Posterior vena cava (tissue), 2 donors: Measurements from ENCODE around the gene SLC9C2. TPM values are rescaled to one million over a fixed set of nuclear protein-coding genes. Genes with fewer than 3 reads are reported as not detected.
"Not testable (repeated sequence)": the region's sequence is repeated elsewhere in the genome, so short reads cannot be mapped to it uniquely, and the experiment has no call there.

ENCODE experiments used
- DNase-seq: peaks from one replicate; pipeline ENCODE4 v3.0.0-alpha.2; 2020; ENCODE audit warnings: low spot score
- intact Hi-C, 2 donors: fragments of 100-400 bp; cut with DNase I; formaldehyde crosslinking; loops; one replicate each; pipeline versions ENCODE4 v1.14.1 to v1.14.2; 2022 to 2023
- total RNA-seq, 2 donors: library from RNA; stranded (reverse); fragmentation: NEBNext Ultra II Directional; extraction: Animal tissue kit (Norgen Biotek cat#: 25700); gene quantifications; one replicate each; pipeline ENCODE4 v1.2.1, GENCODE V29; 2021
- donor health status: DM: yes; HTN: yes; CAD: no.
- donor health status: DM: yes; HTN: yes; CAD: no.

SLC9C2 gene
- total RNA-seq, 2 donors from 2014 or later, result not detected

GRCh38 chr1:173581383-173582079, 21.3 kb downstream of the SLC9C2 start:
- intact Hi-C loops, result no loop called here
- DNase-seq, result no peak

- intact Hi-C loops, result no loop called here
- no peak for DNase-seq
Measured at GRCh38 chr1:173580658-173581057, 22.2 kb downstream of the SLC9C2 start.

DNA sequence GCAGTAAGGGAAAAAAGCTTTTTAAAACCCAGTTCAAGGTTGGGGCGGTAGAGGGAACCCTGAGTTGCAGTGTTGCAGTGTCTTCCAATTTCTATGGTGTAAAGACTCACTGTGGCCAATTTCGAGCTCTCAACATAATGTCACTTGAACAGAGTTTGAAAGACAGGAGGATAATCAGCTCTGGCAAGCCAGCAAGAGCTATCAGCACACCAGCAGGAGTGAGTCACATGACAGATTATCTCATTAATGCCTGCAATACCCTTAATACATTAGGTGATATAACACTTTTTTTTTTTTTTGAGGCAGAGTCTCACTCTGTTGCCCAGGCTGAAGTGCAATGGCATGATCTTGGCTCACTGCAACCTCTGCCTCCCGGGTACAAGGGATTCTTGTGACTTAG, 22.8 kb downstream of the SLC9C2 start:
- intact Hi-C loops, result no loop called here
- no peak for DNase-seq

DNA sequence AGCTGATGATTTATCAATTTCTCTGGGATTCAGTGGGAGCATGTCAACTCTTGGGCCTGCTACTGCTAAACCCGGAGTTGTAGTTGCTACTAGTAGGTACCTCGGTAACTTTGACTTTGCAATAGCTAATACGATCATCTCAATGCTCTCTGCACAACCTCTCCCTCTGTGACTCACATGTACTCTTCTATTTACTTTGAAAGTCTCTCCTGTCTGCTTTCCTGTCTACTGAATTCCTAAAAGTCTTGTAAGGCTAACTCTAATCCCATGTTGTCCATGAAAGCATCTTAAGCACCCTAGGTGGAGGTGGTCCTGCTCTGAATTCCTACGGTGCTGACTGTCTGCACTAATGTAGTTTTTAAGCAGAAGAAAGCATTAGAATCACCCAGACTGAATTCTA, 29.3 kb downstream of the SLC9C2 start:
- intact Hi-C loops, result no loop called here
- DNase-seq, result no peak

- no peak for DNase-seq
- intact Hi-C loops, result no loop called here
Measured at GRCh38 chr1:173572201-173572873, 30.5 kb downstream of the SLC9C2 start.

DNA sequence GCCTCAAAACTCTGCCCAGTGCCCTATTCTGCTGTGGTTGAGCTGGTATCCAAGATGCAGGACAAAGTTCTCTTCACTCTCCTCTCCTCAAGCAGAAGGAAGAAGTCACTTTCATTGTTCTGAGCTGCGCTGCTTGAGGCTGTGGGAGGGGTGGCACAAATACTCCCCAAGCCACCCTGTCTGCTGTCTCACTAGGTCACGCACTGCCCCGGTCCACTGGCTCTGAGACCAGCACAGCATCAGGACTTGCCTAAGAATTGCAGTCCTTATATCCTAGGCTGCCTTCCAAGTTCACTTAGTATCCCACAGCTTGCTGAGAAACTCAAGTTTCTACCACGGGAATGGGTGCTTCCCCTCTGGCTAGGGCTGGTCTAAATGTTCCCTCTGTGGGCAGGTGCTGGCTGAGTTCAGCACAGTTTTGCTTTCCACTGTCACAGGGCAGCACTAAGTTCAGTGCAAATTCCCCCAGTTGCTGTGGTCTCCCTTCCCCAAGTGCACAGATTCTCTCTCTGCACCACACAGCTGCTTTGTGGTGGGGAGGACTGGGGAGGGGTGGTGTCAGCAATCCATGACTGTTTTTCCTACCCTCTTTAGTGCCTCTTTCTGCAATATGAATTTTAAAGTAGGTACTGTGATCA, 32.4 kb downstream of the SLC9C2 start:
- intact Hi-C loops, result no loop called here
- no peak for DNase-seq

GRCh38 chr1:173568483-173568882, 34.4 kb downstream of the SLC9C2 start:
- no peak for DNase-seq
- intact Hi-C loops, result no loop called here

DNA sequence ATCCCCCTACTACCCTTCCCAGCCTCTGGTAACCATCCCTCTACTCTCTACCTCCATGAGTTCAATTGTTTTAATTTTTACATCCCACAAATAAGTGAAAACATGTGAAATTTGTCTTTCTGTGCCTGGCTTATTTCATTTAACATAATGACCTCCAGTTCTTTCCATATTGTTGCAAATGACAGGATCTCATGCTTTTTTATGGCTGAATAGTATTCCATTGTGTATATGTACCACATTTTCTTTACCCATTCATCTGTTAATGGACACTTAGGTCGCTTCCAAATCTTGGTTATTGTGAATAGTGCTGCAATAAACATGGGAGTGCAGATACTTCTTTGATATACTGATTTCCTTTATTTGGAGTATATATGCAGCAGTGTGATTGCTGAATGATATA, 39.0 kb downstream of the SLC9C2 start:
- DNase-seq, intact Hi-C loops: not testable (repeated sequence)

- intact Hi-C loops, result no loop called here
- no peak for DNase-seq
Measured at GRCh38 chr1:173562813-173563212, 40.1 kb downstream of the SLC9C2 start.

DNA sequence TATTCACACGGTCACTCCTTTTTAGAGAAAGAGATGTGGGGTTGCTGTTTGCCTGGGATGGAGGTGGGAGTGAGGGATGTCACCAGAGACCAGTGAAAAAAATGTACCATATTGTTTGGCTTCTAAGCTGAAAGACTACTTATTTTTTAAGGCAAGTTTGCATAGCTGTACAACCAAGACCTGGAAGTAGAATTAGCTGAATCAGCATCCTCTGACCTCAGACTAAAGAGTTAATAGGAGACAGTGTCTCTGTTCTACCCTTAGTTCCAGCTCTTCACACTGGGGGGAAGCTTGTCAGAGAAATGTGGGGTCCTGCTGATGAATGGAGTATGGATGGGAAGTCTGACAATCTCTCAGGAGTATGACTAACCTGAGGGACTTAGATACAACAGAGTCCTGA, 41.6 kb downstream of the SLC9C2 start:
- no peak for DNase-seq
- intact Hi-C loops, result no loop called here

- intact Hi-C loops, result no loop called here
- DNase-seq, result no peak
Measured at GRCh38 chr1:173560285-173560880, 42.5 kb downstream of the SLC9C2 start.

DNA sequence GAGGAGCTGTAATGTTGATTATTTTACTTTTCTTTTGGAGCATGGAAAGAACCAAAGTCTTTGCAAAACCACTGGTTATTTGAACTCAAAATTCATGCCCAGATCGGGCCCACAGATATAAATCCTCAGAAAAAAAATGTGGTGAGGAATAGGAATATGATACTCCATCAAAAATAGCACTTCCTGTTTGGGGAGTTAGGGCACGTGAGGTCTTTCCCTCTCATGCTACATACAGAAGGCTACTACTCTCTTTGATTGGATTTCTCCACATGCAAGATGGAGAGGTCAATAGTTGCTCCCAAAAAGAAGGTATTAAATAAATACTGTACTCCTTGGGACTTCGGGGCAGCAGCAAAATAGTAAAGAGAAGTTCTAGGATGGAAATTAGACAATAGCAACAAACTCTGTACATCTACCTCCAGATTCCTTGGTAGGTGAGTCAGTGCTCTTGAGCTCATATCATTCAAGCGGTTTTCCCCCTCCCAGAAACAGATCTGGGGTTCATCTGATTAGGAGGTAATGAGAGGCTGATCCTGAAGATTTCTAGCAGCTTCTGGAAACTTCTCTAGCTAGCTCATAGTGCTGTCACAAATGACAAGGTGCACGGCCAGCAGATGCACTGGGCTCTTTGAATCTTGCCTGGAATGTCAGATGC, 47.1 kb downstream of the SLC9C2 start:
- intact Hi-C loops, result no loop called here
- no peak for DNase-seq

- DNase-seq, result no peak
- intact Hi-C loops, result no loop called here
Measured at GRCh38 chr1:173554541-173555250, 48.2 kb downstream of the SLC9C2 start.

- intact Hi-C loops, result no loop called here
- DNase-seq, result no peak
Measured at GRCh38 chr1:173554089-173554488, 48.8 kb downstream of the SLC9C2 start.

GRCh38 chr1:173553312-173553711, 49.6 kb downstream of the SLC9C2 start:
- no peak for DNase-seq
- intact Hi-C loops, result no loop called here

- no peak for DNase-seq
- intact Hi-C loops, result no loop called here
Measured at GRCh38 chr1:173551699-173552098, 51.2 kb downstream of the SLC9C2 start.

- intact Hi-C loops, result no loop called here
- no peak for DNase-seq
Measured at GRCh38 chr1:173549813-173550212, 53.1 kb downstream of the SLC9C2 start.

DNA sequence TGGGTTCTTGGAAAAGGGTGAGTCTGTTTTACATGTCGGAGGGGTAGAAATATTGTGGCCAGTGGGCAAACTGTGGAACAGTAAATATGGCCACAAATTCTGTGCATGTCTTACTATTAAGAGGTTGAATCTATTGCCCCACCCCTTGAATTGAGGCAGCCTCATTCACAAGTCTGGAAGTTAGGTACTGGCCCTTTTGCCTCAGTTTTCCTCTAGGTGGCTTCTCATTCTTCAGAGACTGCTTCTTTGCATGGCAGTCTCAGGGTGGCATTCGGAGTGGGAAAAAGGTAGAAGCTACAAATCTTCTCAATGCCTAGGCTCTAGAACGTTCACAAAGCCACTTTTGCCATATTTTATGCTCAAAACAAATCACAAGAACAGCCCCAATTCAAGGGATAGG, 57.2 kb downstream of the SLC9C2 start:
- no peak for DNase-seq
- intact Hi-C loops, result no loop called here

GRCh38 chr1:173536223-173536622, 66.6 kb downstream of the SLC9C2 start:
- no peak for DNase-seq
- intact Hi-C loops, result no loop called here
